Stimulated activated CD4-positive, alpha-beta T cell treated with anti-CD3 and anti-CD28 coated beads, Interleukin-12 subunit alpha, Interleukin-12 subunit beta, amount 100 ng/mL, for 4 hours (primary cell): ENCODE data around the gene AVPR1B.
"Not testable (repeated sequence)": the region's sequence is repeated elsewhere in the genome, so short reads cannot be mapped to it uniquely, and the experiment has no call there.

Experiments
- DNase-seq: peaks from one replicate; pipeline ENCODE4 v3.0.0-alpha.2; 2020

Gene AVPR1B

GRCh38 chr1:206080026-206080820, 37.0 kb downstream of the AVPR1B start:
- DNase-seq = no peak

GRCh38 chr1:206079135-206079534, 38.1 kb downstream of the AVPR1B start:
- DNase-seq = no peak

- DNase-seq = no peak
Observed at GRCh38 chr1:206075786-206076755, 41.1 kb downstream of the AVPR1B start.

- no peak for DNase-seq
Observed at GRCh38 chr1:206074839-206075238, 42.3 kb downstream of the AVPR1B start.

- DNase-seq = no peak
Observed at GRCh38 chr1:206070627-206071304, 46.4 kb downstream of the AVPR1B start.

GRCh38 chr1:206068314-206068713, 48.9 kb downstream of the AVPR1B start:
- DNase-seq = no peak

GRCh38 chr1:206067486-206068227, 49.5 kb downstream of the AVPR1B start:
- DNase-seq = no peak

- no peak for DNase-seq
Observed at GRCh38 chr1:206066479-206067171, 50.6 kb downstream of the AVPR1B start.

- DNase-seq = no peak
Observed at GRCh38 chr1:206065547-206066145, 51.5 kb downstream of the AVPR1B start.

- DNase-seq = not testable (repeated sequence)
Observed at GRCh38 chr1:206064501-206064900, 52.7 kb downstream of the AVPR1B start.

GRCh38 chr1:206064001-206064400, 53.2 kb downstream of the AVPR1B start:
- not testable (repeated sequence) for DNase-seq

GRCh38 chr1:206062464-206062863, 54.7 kb downstream of the AVPR1B start:
- no peak for DNase-seq

- DNase-seq = no peak
Observed at GRCh38 chr1:206060844-206061243, 56.3 kb downstream of the AVPR1B start.
